Uterus (tissue), 2 donors: Measurements from ENCODE around the gene NKIRAS2.

Experiments used
- CTCF ChIP-seq, 4 experiments: fragments of 200-600 bp in 2 of 4; fragments of 450-650 bp in 2 of 4; sonication (generic) in 2 of 4; IDR thresholded peaks; one replicate each; pipeline ENCODE4 v1.5.1; 2016 to 2019; ENCODE audit warnings: antibody characterized with exemption in 4 of 4, mild to moderate bottlenecking in 2 of 4, moderate library complexity in 1 of 4
- POLR2A ChIP-seq, 2 donors: fragments of 450-650 bp; IDR thresholded peaks; one replicate each; pipeline ENCODE4 v1.6.1; 2016; ENCODE audit warnings: antibody characterized with exemption in 2 of 2, mild to moderate bottlenecking in 1 of 2, moderate library complexity in 1 of 2

- TF ChIP-seq CTCF (IDR thresholded peaks at IDR 0.05) (no peak), POLR2A (IDR thresholded peaks at IDR 0.05) (no peak)
Observed at GRCh38 chr17:42018339-42018738, 1.6 kb upstream of the NKIRAS2 start.
